Central memory CD8-positive, alpha-beta T cell (primary cell): ENCODE results near the gene LDB2.

ENCODE experiments used
- ATAC-seq: fragments of 150-1000 bp; cut with Tn5 transposase; replicated peaks from 2 replicates; pipeline ENCODE4 v1.10.0; 2022; ENCODE audit warnings: mild to moderate bottlenecking, moderate FRiP score, moderate number of reproducible peaks; ENCODE audit not compliant: poor library complexity, severe bottlenecking; ENCODE audit errors: extremely low read depth
- DNase-seq, 2 donors: peaks; one replicate each; pipeline ENCODE4 v3.0.0; 2021; ENCODE audit warnings: low spot score in 2 of 2
- H3K27ac Mint-ChIP-seq: one replicate; pipeline ENCODE4 v1.8.0; 2022; ENCODE audit warnings: low read depth, mild to moderate bottlenecking, moderate library complexity, mixed read lengths
- H3K27me3 Mint-ChIP-seq: one replicate; pipeline ENCODE4 v1.8.0; 2022; ENCODE audit warnings: mixed read lengths
- H3K36me3 Mint-ChIP-seq: one replicate; pipeline ENCODE4 v1.8.0; 2022; ENCODE audit warnings: mild to moderate bottlenecking, moderate library complexity, mixed read lengths; ENCODE audit not compliant: insufficient read depth
- H3K4me1 Mint-ChIP-seq: one replicate; pipeline ENCODE4 v1.8.0; 2022; ENCODE audit warnings: mixed read lengths
- H3K4me3 Mint-ChIP-seq: one replicate; pipeline ENCODE4 v1.8.0; 2022; ENCODE audit warnings: mild to moderate bottlenecking, moderate library complexity, mixed read lengths
- H3K9me3 Mint-ChIP-seq: one replicate; pipeline ENCODE4 v1.8.0; 2022; ENCODE audit warnings: mixed read lengths

Gene LDB2

DNA sequence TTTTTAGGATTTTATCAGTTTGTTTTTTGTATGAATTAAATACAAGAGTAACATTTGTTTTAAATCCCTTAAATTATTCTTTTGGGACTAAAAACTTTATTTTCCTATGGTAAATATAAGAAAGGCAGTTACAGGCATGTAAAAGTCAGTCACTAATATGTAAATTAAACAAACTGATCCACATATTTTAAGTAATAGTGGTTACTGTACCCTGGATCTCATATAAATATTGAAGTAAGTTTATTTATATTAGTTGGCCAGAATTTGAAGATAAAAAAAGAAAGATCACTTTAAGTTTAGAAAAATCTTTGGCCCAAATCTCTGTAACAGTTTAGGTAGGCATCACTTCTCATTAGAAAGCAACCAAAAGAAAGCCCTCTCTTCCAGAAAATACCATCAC is 45.8 kb downstream of the LDB2 start:
- Mint-ChIP-seq H3K4me3 (no peak overlapping the region), H3K4me1 (no peaks in the 10 kb centered on the region), H3K36me3 (no peaks in the 10 kb centered on the region), H3K27ac (no peak overlapping the region), H3K9me3 (no peaks in the 10 kb centered on the region), H3K27me3 (no peaks in the 10 kb centered on the region)
- ATAC-seq (no peak), DNase-seq (no peak)

DNA sequence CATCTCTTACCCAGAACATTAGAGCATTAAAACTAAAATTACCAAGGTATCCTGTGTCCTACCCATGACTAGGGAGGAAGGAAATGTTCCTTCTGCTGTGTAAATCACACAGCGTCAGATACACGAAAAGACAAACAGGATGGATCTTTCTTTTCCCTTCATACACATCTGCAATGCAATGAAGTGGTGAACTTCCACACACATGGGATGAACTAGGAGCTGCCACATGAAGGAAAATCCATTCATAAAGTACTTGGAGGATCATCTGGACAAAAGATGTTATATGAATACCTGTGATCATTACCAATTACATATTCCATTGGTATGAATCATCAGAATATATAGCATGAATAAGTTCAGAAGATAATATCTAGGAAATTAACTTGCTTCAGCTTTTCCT is 46.2 kb downstream of the LDB2 start:
- Mint-ChIP-seq H3K9me3 (no peaks in the 10 kb centered on the region), H3K27ac (no peak overlapping the region)

DNA sequence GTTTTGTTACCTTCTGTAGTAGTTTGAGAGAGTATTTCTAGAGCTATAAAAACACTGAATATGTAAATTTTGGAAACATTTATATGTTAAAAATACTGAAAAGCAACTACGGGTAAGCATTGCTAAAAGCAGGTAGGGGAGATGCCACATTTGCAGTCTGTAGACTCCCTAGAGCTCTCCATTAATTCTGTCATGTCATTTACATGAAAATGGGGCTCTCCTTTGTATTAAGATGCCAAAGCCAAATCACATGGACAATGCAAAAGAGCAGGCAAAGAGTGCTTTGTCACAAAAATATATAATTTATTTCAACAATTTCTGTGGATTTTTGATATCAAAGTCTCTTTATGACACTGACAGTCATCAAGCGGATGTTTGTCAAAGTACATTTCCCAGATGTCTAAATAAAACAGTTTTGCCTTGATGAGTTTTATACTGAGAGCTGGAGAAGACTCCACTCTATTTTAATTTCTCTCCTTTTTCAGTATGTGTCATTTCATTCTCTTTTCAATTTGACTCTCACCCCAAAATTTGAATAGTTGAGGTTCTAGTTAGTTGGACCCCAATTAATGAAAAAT is 51.8 kb downstream of the LDB2 start:
- Mint-ChIP-seq H3K27ac (no peak overlapping the region), H3K4me3 (no peak overlapping the region), H3K36me3 (no peaks in the 10 kb centered on the region), H3K4me1 (no peaks in the 10 kb centered on the region), H3K27me3 (no peaks in the 10 kb centered on the region), H3K9me3 (no peaks in the 10 kb centered on the region)
- DNase-seq = no peak
- no peak for ATAC-seq

More for the DNA sequence above, 46.2 kb downstream of the LDB2 start:
- DNase-seq (no peak), ATAC-seq (no peak)
- Mint-ChIP-seq H3K4me1 (no peaks in the 10 kb centered on the region), H3K36me3 (no peaks in the 10 kb centered on the region), H3K4me3 (no peak overlapping the region), H3K27me3 (no peaks in the 10 kb centered on the region)

DNA sequence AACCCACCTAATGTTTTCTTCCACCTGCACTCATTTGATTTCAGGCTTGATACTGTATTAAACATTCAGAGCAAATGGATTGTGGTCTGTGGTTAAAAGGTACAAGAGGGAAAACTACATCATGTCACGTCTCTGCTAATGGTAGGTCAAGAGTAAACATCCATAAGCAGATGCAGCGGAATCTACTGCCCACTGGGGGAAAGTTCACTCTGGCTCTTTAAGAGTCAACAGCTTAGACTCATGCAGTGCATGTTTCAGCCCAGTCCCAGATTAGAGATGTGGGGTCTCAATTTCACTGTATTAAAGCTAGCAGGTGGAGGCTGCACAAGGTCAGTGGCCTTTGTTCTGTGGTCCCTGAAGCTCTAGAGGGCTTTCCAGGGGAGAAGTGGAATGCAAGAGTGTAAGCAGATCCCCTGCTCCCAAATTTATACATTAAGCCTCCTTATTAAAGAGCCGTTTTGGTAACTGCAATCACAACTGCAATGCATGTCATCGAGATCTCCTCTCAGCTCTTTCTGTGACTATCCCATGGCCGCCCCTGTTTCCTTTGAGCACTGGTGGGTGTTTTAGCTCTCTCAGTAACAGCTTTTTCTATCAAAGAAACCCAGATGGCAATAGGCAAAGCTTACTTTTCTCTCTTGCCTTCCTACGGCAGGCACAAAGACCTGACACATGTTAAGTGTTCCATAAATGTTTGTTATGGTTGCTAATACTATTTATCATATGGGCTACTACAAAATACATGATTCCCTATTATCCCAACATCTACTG is 53.4 kb downstream of the LDB2 start:
- no peaks in the 10 kb centered on the region for H3K36me3 Mint-ChIP-seq
- H3K27me3 Mint-ChIP-seq = no peaks in the 10 kb centered on the region
- H3K27ac Mint-ChIP-seq = no peak overlapping the region
- ATAC-seq = no peak
- no peak overlapping the region for H3K4me3 Mint-ChIP-seq
- H3K9me3 Mint-ChIP-seq = no peaks in the 10 kb centered on the region
- no peaks in the 10 kb centered on the region for H3K4me1 Mint-ChIP-seq
- no peak for DNase-seq

DNA sequence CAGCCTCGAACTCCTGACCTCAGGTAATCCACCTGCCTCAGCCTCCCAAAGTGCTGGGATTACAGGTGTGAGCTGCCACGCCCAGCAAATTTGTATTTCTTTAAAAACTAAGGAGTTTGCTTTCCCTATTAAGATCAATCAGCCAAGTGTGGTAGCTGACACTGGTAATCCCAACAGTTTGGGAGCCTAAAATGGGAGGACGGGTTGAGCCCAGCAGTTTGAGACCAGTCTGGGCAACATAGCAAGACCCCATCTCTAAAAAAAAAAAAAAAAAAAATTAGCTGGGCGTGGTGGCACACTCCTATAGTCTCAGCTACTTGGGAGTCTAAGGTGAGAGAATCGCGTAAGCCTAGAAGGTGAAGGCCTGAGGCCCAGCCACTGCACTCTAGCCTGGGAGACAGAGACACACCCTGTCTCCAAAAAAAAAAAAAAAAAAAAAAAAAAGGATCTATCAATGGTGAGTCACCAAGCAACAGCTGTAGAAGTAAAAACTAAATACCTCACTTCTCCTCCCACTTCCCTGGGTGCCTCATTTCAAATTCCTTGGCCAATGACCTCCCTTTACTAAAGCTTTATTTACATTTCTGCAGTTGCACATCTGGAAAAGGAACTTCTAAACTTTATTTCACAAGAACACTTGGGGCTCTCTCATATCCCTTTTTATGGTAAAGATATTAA is 54.5 kb downstream of the LDB2 start:
- Mint-ChIP-seq H3K4me3 (no peak overlapping the region), H3K4me1 (no peaks in the 10 kb centered on the region), H3K36me3 (no peaks in the 10 kb centered on the region), H3K9me3 (no peaks in the 10 kb centered on the region), H3K27ac (no peak overlapping the region), H3K27me3 (no peaks in the 10 kb centered on the region)
- ATAC-seq = no peak
- no peak for DNase-seq

DNA sequence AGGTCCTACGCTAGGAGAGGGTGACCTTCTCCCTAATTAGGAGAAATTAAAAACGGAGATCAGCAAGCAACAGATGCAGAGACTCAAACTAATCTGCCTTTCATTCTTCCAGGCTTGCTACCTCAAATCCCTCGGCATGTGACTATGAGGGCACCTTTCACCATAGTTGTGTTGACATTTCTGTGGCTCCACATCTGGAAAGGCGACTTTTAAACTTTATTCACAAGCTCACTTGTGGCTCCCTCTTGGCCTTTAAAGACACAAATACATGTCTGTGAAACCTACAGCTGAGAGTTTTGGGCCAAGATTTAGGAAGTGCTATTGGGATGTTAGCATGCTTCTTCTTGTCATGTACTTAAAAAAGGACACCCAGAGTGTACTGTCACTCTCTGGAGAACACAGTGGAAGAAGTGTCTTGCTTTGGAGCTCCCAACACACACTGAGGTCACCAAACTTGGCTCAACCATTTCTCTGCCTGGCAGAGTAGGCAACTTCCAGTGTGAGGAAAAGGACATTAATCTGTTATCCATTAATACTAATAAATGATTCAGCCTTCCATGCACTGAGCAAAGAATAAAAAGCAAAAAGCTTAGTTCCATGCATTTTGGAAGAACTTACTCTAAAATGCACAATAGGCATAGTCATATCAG is 60.1 kb downstream of the LDB2 start:
- H3K36me3 Mint-ChIP-seq = no peaks in the 10 kb centered on the region
- no peak overlapping the region for H3K4me3 Mint-ChIP-seq
- H3K27me3 Mint-ChIP-seq = peaks cover 17% of the 10 kb centered on the region
- DNase-seq (no peak), ATAC-seq (no peak)
- H3K4me1 Mint-ChIP-seq = no peaks in the 10 kb centered on the region
- no peaks in the 10 kb centered on the region for H3K9me3 Mint-ChIP-seq
- H3K27ac Mint-ChIP-seq = no peak overlapping the region

DNA sequence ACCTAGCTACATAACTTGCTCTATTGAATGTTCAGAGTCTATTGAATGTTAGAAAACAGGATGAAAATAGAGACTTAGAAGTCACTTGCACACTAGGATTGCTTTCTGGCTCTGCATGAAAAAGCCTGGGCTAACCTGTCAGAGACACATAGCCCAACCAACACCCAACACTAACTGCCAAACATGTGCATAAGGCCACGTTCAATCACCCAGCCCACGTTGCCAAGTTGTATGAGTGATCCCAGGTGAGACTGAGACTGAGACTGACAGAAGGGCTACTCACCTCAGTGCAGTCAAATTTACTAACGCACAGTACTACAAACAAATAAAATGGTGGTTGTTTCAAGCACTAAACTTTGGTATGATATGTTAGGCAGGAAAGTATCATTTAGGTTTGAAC is 61.0 kb downstream of the LDB2 start:
- Mint-ChIP-seq H3K36me3 (no peaks in the 10 kb centered on the region), H3K4me3 (no peak overlapping the region), H3K27me3 (peaks cover 18% of the 10 kb centered on the region), H3K4me1 (no peaks in the 10 kb centered on the region), H3K27ac (no peak overlapping the region), H3K9me3 (no peaks in the 10 kb centered on the region)
- DNase-seq = no peak
- no peak for ATAC-seq

DNA sequence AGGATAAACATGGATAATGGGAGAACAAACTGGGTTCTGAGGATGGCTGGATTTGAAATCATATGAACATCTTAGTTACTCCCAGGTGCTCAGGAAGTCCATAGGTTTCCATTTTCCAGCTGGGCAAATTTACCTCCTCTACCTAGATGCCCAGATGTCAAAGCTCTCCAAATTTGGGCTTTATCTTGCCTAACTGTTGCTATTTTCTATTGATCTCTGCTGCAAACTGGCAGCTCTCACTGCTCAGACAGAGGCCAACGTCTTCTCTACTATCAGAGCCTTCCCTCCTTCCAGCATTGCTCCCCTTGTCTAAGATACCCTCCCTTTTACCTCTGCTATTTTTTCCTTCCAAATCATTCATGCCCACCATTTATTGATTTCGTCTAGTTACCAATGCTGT is 62.1 kb downstream of the LDB2 start:
- ATAC-seq (no peak), DNase-seq (no peak)
- H3K4me3 Mint-ChIP-seq = no peak overlapping the region
- peaks cover 18% of the 10 kb centered on the region for H3K27me3 Mint-ChIP-seq
- H3K4me1 Mint-ChIP-seq = no peaks in the 10 kb centered on the region
- H3K36me3 Mint-ChIP-seq = no peaks in the 10 kb centered on the region
- H3K9me3 Mint-ChIP-seq = no peaks in the 10 kb centered on the region
- H3K27ac Mint-ChIP-seq = no peak overlapping the region

DNA sequence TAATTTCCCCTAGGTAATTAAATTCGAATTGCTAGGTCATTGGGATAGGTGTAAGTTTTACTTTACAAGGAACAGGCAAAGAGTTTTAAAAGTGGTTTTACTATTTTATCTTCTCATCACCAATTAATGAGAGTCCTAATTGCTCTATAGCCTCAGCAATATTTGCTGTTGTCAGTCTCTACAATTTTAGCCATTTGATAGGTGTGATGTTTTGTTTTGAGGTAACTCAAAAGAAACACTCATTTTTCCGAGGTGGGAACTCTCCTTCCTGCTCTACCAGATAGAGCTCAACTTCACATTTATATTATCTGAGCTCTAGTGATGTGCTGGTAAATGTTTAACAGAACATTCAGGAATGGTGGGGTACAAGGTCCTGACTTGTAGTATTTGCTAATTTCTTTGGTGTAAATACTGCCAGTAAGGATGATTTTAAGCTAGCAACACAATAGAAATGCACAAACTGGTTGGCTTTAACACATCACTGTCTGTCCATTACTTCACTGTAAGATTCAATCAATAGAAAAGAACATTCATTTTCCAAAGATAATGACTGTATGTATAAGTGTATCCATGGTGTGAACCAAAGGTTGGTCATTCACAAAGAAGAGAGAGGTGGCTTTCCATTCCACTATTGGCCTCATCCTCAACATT is 62.7 kb downstream of the LDB2 start:
- no peaks in the 10 kb centered on the region for H3K9me3 Mint-ChIP-seq
- H3K27me3 Mint-ChIP-seq = peaks cover 20% of the 10 kb centered on the region
- DNase-seq (no peak), ATAC-seq (no peak)
- H3K27ac Mint-ChIP-seq = no peak overlapping the region
- H3K36me3 Mint-ChIP-seq = no peaks in the 10 kb centered on the region
- H3K4me3 Mint-ChIP-seq = no peak overlapping the region
- no peaks in the 10 kb centered on the region for H3K4me1 Mint-ChIP-seq

DNA sequence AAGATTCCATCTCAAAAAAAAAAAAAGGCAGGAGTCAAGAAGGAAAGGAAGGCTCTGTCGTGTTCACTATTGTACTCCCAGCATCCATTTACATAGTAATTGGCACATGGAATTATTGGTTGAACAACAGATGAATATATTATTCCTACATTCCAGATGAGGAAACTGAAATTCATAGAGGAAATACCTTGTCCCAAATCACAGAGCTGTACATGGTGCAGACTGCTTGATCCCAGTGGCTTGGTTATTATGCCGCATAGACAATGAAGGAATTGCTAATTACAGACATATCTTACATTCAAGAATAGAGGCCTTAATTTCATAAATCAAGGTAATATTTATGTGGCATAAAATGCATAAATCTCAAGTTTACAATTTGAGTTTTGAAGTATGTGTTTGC is 63.6 kb downstream of the LDB2 start:
- H3K27ac Mint-ChIP-seq = no peak overlapping the region
- no peak for ATAC-seq
- H3K36me3 Mint-ChIP-seq = no peaks in the 10 kb centered on the region
- no peaks in the 10 kb centered on the region for H3K9me3 Mint-ChIP-seq
- H3K4me1 Mint-ChIP-seq = no peaks in the 10 kb centered on the region
- H3K27me3 Mint-ChIP-seq = peaks cover 29% of the 10 kb centered on the region
- no peak for DNase-seq
- H3K4me3 Mint-ChIP-seq = no peak overlapping the region

DNA sequence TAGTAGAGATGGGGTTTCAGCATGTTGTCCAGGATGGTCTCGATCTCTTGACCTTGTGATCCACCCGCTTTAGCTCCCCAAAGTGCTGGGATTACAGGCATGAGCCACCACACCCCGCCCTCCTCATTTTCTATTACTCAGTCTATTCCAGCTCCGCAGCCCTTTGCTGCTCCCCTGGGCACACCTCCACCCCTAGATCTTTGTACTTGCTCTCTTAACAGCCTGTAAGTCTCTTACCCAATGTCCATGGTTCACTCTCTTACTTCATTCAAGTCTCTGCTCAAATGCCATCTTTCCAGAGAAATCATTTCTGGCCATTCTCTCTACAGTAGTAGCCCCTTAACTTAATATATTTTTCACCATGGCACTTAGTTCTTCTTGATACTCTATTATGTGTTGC is 64.7 kb downstream of the LDB2 start:
- no peaks in the 10 kb centered on the region for H3K36me3 Mint-ChIP-seq

DNA sequence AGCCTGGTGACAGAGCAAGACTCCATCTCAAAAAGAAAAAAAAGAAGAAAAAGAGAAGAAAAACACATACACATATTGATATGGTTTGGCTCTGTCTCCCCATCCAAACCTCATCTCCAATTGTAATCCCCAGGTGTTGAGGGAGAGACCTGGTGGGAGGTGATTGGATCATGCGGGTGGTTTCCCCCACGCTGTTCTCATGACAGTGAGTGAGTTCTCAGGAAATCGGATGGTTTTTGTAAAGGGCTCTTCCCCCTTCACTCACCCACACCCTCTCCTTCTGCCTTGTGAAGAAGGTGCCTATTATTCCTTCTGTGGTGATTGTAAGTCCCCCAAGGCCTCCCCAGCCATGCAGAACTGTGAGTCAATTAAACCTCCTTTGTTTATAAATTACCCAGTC is 68.4 kb downstream of the LDB2 start:
- peaks cover 30% of the 10 kb centered on the region for H3K27me3 Mint-ChIP-seq
- H3K4me3 Mint-ChIP-seq = no peak overlapping the region
- ATAC-seq = no peak
- H3K27ac Mint-ChIP-seq = no peak overlapping the region
- no peak for DNase-seq
- H3K4me1 Mint-ChIP-seq = no peaks in the 10 kb centered on the region
- H3K36me3 Mint-ChIP-seq = no peaks in the 10 kb centered on the region
- no peaks in the 10 kb centered on the region for H3K9me3 Mint-ChIP-seq

More for the DNA sequence above, 64.7 kb downstream of the LDB2 start:
- DNase-seq (no peak), ATAC-seq (no peak)
- no peak overlapping the region for H3K27ac Mint-ChIP-seq
- peaks cover 30% of the 10 kb centered on the region for H3K27me3 Mint-ChIP-seq
- no peaks in the 10 kb centered on the region for H3K4me1 Mint-ChIP-seq
- H3K4me3 Mint-ChIP-seq = no peak overlapping the region
- H3K9me3 Mint-ChIP-seq = no peaks in the 10 kb centered on the region
